C4-2B (cell line): ENCODE measurements around the gene SLC28A1.

ENCODE experiments used
- CTCF ChIP-seq: fragments of 450-650 bp; conservative IDR thresholded peaks from 2 replicates; pipeline ENCODE4 v1.5.1; 2017; ENCODE audit warnings: mild to moderate bottlenecking
- ZFX ChIP-seq: fragments of 450-650 bp; IDR thresholded peaks from 2 replicates; pipeline ENCODE4 v1.6.1; 2017

- TF ChIP-seq CTCF (no peak), ZFX (no peak)
These were observed 38.2 kb upstream of the SLC28A1 start for GRCh38 chr15:84846269-84846668.
